Activated CD8-positive, alpha-beta T cell treated with anti-CD3 and anti-CD28 coated beads for 36 hours (primary cell): ENCODE results near the gene NKAIN2. TPM values are rescaled to one million over a fixed set of nuclear protein-coding genes. Genes with fewer than 3 reads are reported as not detected.

Experiments
- ATAC-seq: fragments of 200-7000 bp; cut with Tn5 transposase; one replicate; pipeline ENCODE4 v1.10.0; 2021; ENCODE audit warnings: mild to moderate bottlenecking, moderate library complexity
- CTCF ChIA-PET: fragments of 350-600 bp; sonication (Branson Sonifier 250); formaldehyde crosslinking; loops from one replicate; lab custom pipeline; 2021; ENCODE audit warnings: antibody characterized with exemption; lab: Charles Lee
- POLR2A ChIA-PET: fragments of 350-600 bp; sonication (Branson Sonifier 250); formaldehyde crosslinking; loops from one replicate; lab custom pipeline; 2021; ENCODE audit warnings: antibody characterized with exemption; lab: Charles Lee
- DNase-seq: peaks from one replicate; pipeline ENCODE4 v3.0.0-alpha.2; 2020
- H3K27ac Mint-ChIP-seq: one replicate; pipeline ENCODE4 v1.8.0; 2021; ENCODE audit warnings: mild to moderate bottlenecking, mixed read lengths
- H3K27me3 Mint-ChIP-seq: one replicate; pipeline ENCODE4 v1.8.0; 2021; ENCODE audit warnings: mixed read lengths
- H3K36me3 Mint-ChIP-seq: one replicate; pipeline ENCODE4 v1.8.0; 2021; ENCODE audit warnings: low read depth, mixed read lengths
- H3K4me1 Mint-ChIP-seq: one replicate; pipeline ENCODE4 v1.8.0; 2021; ENCODE audit warnings: low read depth, mixed read lengths
- H3K4me3 Mint-ChIP-seq: one replicate; pipeline ENCODE4 v1.8.0; 2021; ENCODE audit warnings: mild to moderate bottlenecking, moderate library complexity, mixed read lengths
- H3K9me3 Mint-ChIP-seq: one replicate; pipeline ENCODE4 v1.8.0; 2021; ENCODE audit warnings: mixed read lengths
- CTCF ChIP-seq: fragments of 200-600 bp; IDR thresholded peaks from one replicate; pipeline ENCODE4 v1.8.0; 2022; ENCODE audit warnings: antibody characterized with exemption, mild to moderate bottlenecking
- intact Hi-C: fragments of 100-400 bp; cut with micrococcal nuclease; formaldehyde crosslinking; loops from one replicate; pipeline ENCODE4 v1.10.0; 2022
- total RNA-seq, 2 experiments: library from RNA; stranded (reverse); gene quantifications; one replicate each; pipeline ENCODE4 v1.2.3, GENCODE V29; 2021

Gene NKAIN2
- total RNA-seq, 2 experiments from 2014 or later = not detected

DNA sequence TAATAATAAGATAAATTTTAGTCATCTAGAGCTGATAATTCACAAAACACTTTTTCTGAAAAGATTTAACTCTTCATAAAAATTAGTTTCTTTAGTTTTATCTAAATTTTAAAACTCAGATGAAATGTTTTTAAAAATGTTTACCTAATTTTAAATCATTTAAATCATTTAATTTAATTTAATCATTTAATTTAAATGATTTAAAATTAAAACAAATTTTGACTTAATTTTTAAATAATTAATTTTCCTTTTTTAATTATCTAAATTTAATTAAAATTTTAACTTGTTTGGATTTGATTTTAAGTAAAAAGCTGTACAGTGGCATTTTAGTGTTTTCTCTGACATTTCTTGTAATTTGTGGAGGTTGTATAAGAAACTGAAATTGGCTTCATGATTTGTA, 1026.8 kb downstream of the NKAIN2 start:
- ATAC-seq (no peak), DNase-seq (no peak)
- Mint-ChIP-seq H3K9me3 (no peaks in the 10 kb centered on the region), H3K4me3 (no peak overlapping the region), H3K27ac (no peak overlapping the region), H3K36me3 (no peaks in the 10 kb centered on the region), H3K27me3 (no peaks in the 10 kb centered on the region), H3K4me1 (no peaks in the 10 kb centered on the region)
- intact Hi-C loops = no loop called here
- ChIA-PET CTCF (no interaction called here), POLR2A (no interaction called here)
- no peak for TF ChIP-seq CTCF

- no peaks in the 10 kb centered on the region for H3K36me3 Mint-ChIP-seq
Observed at GRCh38 chr6:124854338-124854922, 1050.8 kb downstream of the NKAIN2 start.

DNA sequence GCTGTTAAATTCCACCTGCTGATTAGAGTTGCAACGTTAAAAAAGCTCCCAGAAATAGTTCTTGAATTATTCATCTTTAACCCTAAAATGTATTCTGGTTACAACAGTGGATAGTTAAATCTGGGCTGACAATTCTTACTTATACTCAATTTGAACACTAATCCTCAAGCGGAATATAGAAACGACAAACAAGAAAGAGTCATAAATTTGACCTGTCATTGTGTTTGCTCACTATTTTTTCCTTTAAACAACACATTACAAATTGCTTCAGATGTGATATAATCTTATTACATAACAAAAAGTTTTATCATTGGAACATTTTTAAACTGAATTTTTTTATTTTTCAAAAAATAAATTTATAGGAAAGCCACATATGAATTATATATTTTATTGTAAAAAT, 1054.1 kb downstream of the NKAIN2 start:
- no peak for TF ChIP-seq CTCF
- POLR2A ChIA-PET = no interaction called here
- no peaks in the 10 kb centered on the region for H3K36me3 Mint-ChIP-seq
- H3K9me3 Mint-ChIP-seq = no peaks in the 10 kb centered on the region
- H3K4me1 Mint-ChIP-seq = no peaks in the 10 kb centered on the region
- intact Hi-C loops = loop anchor here (10.0 kb wide), 1 partner anchor 1053 kb away; the partner anchor contains the start of gene NKAIN2
- H3K27me3 Mint-ChIP-seq = no peaks in the 10 kb centered on the region
- ATAC-seq (no peak), DNase-seq (no peak)
- H3K4me3 Mint-ChIP-seq = no peak overlapping the region
- H3K27ac Mint-ChIP-seq = no peak overlapping the region
- CTCF ChIA-PET = interaction anchor here (1.0 kb wide), 1 partner anchor 257 kb away, joined by 4 read pairs; no protein-coding TSS in a partner anchor

More at GRCh38 chr6:124854338-124854922, 1050.8 kb downstream of the NKAIN2 start:
- H3K27ac Mint-ChIP-seq = no peak overlapping the region
- peak; percentile 27 for TF ChIP-seq CTCF
- ChIA-PET CTCF (interaction anchor here (0.9 to 1.5 kb wide), 3 partner anchors 12 to 1052 kb away, joined by 3 to 4 read pairs (median 3); no protein-coding TSS in a partner anchor), POLR2A (no interaction called here)
- DNase-seq (no peak), ATAC-seq (no peak)
- H3K27me3 Mint-ChIP-seq = peaks cover 2% of the 10 kb centered on the region
- no peaks in the 10 kb centered on the region for H3K9me3 Mint-ChIP-seq
- no peaks in the 10 kb centered on the region for H3K4me1 Mint-ChIP-seq
- H3K4me3 Mint-ChIP-seq = no peak overlapping the region
- intact Hi-C loops = loop anchor here (10.0 kb wide), 1 partner anchor 1050 kb away; the partner anchor contains the start of gene NKAIN2

DNA sequence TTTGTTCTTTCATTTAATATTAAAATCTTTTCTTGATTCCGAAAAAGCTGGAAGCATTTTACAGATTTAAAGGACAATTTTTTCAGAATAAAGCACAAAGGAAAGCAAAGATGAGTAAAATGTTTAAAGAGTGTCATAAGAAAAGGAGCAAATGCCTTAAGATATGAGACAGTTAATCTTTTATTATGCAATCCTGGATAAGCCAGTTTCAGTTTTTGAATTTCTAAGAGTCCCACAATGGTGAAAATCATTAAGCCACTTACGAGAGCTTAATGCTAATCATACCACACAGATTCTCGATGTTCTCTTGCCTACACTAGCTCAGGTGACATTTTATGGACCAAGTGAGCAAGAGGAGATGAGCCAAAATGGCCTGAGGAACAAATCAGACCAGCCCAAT, 1054.9 kb downstream of the NKAIN2 start:
- intact Hi-C loops = loop anchor here (10.0 kb wide), 1 partner anchor 1054 kb away; the partner anchor contains the start of gene NKAIN2
- no peak for TF ChIP-seq CTCF
- H3K27ac Mint-ChIP-seq = no peak overlapping the region
- no peaks in the 10 kb centered on the region for H3K4me1 Mint-ChIP-seq
- no peak for DNase-seq
- ChIA-PET POLR2A (no interaction called here), CTCF (no interaction called here)
- no peaks in the 10 kb centered on the region for H3K36me3 Mint-ChIP-seq
- no peak overlapping the region for H3K4me3 Mint-ChIP-seq
- no peaks in the 10 kb centered on the region for H3K27me3 Mint-ChIP-seq
- ATAC-seq = no peak
- H3K9me3 Mint-ChIP-seq = no peaks in the 10 kb centered on the region

GRCh38 chr6:124859366-124859765, 1055.7 kb downstream of the NKAIN2 start:
- intact Hi-C loops = loop anchor here (10.0 kb wide), 1 partner anchor 1055 kb away; the partner anchor contains the start of gene NKAIN2
- H3K4me3 Mint-ChIP-seq = no peak overlapping the region
- CTCF ChIA-PET = no interaction called here

More at GRCh38 chr6:124859366-124859765, 1055.7 kb downstream of the NKAIN2 start:
- H3K27me3 Mint-ChIP-seq = no peaks in the 10 kb centered on the region
- H3K4me1 Mint-ChIP-seq = no peaks in the 10 kb centered on the region
- no peaks in the 10 kb centered on the region for H3K36me3 Mint-ChIP-seq
- H3K27ac Mint-ChIP-seq = no peak overlapping the region
- no peak for DNase-seq
- POLR2A ChIA-PET = no interaction called here
- TF ChIP-seq CTCF = no peak
- no peak for ATAC-seq
- no peaks in the 10 kb centered on the region for H3K9me3 Mint-ChIP-seq
